ENCODE data around the gene RIPOR3.
"Not testable (repeated sequence)": the region's sequence is repeated elsewhere in the genome, so short reads cannot be mapped to it uniquely, and the experiment has no call there.

RIPOR3 gene

DNA sequence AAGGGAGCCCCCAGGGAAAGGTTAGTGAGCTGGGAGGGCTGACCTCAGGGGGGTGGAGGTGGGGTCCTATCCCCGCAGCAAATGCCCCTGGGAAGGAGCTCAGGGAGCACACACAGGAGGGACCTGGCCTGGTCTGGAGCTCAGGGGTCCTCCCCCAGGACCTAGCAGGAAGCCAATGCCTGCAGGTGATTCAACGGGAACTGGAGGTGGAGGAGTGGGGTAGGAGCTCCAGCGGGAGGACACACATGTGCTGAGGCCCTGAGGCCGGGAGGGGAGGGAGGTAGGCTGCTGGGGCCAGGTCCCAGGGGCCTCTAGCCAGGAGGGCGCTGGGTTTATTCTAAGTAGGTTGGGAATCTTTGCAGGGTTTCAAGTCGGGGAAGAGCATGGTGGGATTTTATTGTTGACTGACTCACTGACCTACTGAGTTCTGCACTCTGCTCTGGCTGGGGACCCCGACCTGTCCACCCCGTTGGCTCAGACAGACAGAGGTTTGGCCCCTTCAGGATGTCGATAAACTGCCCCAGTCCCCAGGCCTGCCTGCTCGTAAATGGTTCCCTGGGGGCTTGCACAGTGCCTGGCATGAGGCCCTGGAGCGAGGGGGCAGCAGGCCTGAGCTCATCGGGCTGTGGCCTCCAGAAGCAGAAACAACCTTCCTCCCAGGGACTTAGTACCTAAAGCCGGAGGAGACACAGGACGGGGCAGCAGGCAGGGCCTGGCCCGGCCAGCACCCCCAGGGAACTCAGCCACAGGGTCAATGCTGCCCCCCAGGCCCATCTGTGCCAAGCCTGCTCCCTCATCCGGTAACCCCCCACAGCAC lies 62.3 kb downstream of the RIPOR3 start:
- DNase-seq, result no peak

DNA sequence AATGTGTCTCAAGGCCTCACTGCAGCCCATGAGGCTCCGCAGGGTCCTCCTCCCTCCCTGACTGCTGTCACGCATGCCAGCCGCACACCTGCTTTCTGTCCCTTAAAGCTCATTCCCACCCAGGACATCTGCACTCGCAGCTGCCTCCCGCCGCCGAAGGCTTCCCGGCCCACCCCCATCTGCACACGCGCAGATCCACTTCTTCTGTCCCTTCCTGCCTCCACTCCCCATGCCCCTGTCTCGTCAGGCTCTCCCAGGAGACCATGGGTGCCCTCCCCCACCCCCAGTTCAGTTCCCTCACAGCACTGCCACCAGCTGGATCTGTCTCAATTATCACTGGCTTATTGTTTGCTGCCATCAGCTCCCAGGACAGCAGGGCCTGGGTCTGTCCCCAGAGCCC lies 63.0 kb downstream of the RIPOR3 start:
- no peak for DNase-seq

DNA sequence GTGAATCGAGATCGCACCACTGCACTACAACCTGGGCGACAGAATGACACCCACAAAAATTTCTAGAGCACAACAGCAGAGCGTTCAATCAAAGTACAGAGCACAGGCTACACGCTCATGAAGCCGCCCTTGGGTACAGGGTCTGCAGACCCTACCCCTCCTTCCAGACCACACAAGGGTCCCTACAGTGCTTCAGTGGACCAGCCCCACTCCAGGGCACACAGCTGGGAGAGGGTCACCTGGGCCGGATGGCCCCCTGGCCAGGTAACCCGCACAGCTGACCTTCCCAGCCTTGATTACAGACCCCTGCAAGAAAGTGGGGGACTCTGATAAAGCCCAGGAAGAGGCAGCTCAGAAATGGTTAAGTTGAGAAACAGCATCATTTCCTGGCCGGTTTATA lies 63.6 kb downstream of the RIPOR3 start:
- no peak for DNase-seq

DNA sequence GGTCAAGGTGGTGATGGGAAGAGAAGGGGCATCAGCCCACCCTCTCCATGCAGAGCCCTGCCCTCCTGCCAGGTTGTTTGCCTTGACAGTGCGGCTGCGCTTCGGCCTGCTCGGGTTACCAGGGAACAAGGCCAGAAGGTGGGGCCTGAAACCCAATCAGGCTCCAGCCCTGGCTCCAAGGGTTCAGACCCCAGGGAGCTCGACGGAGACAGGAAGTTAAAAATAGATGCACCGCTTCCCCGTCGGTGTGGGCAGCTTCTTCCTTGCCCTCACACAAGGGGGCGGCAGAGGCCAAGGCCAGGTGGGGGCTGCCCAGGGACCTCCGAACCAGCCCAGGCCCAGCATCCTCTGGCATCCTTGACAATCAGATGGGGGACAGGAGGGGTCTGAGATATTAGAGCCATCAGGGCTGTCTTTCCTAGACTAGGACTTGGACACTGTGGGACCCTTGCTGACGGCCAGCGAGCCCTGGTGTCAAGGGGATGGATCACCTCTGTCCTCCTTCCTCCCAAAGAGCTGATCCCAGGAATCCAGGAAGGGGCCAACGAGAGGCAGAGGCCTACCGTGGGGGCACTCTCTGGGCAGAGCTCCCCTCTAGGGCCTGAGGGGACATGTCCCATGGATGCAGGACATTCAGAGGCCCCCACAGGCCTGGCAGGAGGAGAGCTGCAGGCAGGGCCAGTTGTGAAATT lies 65.2 kb downstream of the RIPOR3 start:
- no peak for DNase-seq

DNA sequence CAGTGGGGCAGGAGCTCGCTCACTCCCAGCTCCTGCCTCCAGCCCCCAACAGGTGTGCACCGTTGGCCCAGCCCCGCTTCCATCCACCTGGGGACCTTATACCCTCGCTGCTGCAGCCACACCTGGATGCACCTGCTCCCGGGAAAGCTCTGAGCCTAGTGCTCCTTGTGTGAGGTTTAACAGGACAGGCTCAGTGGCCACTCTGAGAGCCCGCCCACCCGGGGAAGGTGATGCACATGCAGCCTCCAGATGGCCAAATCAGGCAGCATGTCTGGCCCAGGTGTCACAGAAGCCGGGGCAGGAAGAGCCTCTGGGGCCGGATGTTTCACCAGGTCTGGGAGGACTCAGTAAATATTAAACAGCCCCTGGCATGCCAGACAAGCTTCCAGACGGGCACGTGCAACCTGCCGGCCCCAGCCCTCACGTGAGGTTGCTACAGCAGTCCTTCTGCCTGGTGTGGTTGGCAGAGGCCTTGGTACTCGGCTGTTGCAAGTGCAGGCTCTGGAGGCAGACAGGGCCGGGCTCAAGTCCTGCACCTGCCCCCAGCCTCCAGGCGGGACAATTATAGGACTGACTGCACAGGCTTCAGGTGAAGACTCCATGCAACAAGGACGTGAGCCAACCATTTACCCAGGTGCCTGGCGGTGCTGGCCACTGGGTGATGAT lies 66.9 kb downstream of the RIPOR3 start:
- no peak for DNase-seq

DNA sequence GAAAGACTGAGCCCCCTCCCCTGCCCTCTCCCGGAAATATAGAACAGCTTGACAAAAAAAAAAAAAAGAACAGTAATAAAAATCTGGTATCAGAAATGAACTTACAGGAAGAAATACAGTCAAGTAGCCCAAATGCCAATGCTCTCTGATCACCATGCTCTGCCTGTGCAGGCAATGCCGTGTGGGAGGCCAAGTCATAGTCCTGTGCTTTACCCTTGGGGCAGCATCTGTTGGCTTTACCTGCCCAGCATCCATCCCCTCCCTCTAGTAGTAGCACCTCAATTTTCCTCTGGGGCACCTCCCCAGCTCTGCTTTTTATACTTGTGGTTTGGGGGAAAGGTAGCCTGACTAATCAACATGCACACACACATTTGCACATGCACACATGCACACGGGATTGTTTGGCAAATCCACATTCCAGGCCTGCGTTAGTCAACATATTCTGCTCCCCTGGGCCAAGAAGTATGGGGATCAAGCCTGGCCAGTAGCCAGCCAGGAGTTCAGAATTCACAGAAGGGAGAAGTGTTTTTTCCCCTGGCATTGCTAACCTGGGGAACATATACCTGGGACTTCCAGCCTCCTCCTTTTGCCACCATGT lies 70.2 kb downstream of the RIPOR3 start:
- DNase-seq, result no peak

DNA sequence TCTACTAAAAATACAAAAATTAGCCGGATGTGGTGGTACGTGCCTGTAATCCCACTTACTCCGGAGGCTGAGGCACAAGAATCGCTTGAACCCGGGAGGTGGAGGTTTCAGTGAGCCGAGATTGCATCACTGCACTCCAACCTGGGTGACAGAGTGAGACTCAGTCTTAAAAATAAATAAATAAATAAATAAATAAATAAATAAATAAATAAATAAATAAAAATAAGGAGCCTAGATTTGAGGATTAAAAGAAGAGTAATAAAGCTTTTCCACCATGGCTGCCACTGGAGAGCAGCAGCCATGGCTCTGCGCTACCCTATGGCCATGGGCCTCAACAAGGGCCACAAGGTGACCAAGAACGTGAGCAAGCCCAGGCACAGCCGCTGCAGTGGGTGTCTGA lies 70.9 kb downstream of the RIPOR3 start:
- not testable (repeated sequence) for DNase-seq

DNA sequence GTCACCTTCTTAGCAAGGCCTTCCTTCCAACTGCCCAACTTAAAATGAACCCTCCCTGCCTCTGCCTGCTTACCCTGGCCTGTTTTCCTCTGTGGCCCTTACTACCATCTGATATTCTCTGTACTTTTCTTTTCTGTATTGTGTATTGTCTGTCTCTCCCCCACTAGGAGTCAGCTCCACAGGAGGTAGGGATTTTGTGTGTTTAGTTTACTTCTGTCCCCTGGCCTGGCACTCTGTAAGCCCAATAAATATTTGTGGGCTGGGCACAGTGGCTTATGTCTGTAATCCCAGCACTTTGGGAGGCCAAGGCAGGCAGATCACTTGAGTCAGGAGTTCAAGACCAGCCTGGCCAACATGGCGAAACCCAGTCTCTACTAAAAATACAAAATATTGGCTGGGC lies 72.8 kb downstream of the RIPOR3 start:
- DNase-seq, result no peak

DNA sequence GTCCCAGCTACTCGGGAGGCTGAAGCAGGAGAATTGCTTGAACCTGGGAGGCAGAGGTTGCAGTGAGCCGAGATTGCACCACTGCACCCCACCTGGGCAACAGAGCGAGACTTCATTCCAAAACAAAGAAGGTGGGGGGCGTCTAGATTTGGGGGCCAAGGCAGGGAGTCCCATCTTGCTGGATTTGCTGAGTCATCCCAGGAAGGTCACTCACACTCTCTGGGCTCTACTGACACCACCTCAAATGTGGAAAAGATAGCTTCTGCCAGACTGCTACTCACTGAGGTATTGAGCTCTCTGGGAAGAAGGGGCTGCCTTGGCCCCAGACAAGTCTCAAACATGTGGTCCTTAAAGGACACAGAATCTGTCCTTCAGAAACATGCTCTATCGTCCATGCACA lies 74.3 kb downstream of the RIPOR3 start:
- DNase-seq, result no peak

DNA sequence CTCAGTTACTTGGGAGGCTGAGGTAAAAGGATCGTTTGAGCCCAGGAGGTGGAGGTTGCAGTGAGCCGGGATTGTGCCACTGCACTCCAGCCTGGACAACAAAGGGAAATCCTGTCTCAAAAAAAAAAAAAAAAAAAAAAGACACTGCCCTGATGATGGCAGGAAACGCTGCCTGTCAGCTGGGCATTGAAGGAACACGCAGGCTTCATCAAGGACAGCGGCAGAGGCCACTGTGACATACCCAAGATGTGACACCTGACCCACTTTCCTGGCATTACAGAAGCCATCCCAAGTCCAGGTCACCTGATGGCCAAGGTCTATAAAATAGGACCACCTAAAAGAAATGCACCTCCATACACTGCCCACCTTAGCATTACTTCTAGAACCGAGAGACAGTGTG lies 75.9 kb downstream of the RIPOR3 start:
- no peak for DNase-seq

DNA sequence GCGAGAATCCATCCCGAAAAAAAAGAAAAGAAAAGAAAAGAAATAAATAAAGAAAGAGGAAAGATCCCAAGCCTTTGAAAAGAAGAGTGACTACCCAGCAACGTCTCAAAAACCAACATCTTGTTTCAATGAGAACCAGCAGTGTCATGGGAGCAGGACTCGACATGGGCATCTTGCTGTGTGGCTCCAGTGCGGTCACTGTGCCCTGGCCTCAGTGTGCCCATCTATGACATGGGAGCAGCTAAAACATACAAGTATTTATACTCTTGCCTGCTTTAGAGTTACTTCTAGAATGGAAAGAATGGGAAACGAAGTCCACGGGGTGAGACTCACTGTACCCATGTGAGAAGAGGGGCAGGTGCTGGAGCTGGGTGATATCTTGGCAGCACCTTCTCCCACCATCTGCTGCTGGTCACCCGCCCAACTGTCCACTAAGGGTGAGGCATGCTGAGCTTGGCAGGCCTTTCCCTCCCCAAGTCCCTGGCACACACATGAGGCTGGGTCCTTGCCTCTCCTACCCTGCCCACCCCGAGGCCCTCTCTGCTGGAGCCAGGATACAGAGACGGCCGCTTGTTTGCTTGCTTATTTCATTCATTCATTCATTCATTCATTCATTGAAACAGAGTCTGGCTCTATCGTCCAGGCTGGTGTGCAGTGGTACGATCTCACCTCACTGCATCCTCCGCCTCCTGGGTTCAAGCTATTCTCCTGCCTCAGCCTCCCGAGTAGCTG lies 77.7 kb downstream of the RIPOR3 start:
- no peak for DNase-seq

DNA sequence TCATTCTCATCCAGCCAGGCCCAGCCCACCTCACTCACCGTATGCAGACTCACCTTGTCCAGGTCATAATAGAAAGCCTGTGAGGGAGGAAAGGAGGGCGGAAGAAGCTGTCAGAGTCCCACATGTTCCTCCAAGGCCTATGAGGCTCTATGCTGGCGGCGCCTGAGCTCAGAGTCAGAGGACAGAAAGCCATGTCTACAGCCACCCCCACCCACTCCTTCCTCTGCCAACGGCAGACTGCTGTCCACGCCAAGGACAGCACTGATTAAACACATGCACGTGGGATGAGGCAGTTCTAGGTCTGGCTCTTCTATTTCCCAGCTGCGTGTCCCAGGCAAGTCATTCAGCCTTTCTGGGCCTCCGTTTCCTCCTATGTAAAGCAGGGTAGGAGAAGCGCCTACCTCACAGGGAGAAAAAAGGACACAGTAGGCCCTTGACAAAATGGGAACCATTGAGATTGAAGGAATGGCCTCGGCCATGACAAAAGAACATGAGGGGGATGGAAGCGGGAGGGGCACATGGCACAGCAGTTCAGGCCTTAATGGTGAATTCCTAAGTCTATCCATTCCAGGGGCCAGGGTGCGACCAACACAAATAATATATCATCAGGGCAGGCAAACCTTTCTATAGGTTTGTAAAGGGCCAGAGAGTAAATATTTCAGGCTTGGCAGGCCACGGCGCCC lies 80.1 kb downstream of the RIPOR3 start:
- DNase-seq, result no peak

DNA sequence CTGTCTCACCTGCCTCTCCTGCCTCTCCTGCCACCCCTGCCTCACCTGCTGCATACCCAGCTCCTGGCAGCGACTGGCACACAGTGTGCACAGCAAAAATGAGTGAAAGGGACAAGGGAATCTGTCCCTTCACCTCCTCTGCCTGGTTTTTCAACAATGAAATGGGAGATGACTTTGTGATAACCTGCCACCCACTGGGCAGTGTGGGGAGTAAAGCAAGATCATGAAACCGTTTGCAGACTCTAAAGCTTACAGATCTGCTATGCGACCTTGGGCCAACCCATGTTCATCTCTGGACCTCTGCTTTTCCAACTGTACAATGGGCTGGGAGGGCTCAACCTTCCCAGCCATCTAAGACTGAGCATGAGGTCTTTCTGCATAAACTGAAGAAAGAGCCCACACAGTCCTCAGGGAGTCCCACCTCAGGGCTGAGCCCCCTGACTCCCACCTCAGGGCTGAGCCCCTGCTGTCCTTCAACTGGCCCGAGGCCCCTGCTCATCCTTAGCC lies 81.1 kb downstream of the RIPOR3 start:
- no peak for DNase-seq

DNA sequence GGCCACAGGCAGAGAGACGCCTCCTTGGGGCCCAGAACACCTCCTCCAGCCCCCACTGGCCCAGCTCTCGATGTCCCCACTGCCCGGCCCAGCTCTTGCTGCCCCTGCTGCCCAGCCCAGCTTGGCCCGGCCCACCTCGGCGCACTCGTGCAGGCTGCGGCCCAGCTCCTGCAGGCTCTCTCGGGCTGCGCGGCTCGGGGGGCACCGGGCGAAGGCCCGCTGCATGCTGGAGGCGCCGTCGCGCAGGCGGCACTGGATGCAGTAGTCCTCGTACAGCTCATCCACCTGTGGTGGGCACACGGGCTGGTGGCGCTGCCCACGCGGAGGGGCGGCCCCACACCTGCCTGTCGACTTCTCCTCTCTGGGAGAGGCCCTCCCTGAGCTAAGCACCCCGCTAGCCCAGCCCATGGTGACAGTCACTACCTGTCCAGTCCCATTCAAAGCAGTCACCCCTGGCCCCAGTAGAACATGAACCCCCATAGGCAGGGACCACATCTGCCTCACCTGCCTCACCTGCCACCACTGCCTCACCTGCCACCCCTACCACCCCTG lies 81.8 kb downstream of the RIPOR3 start:
- no peak for DNase-seq

DNA sequence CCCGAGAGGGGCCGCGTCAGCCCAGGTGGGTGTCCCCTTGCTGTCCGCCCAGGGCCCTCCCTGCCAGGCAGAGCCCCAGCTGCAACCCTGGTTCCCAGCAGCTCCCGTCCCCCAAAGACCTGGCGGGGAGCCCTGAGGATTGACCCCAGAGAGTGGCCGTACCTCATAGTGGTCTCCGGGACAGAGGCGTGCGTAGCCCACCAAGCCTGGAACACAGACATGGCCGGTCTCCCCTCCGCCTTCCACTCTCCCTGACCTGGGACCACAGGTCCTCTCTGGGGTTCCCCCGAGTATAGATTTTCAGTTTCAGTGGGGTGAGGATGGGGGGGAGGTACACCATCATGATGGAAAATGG lies 82.6 kb downstream of the RIPOR3 start:
- no peak for DNase-seq

DNA sequence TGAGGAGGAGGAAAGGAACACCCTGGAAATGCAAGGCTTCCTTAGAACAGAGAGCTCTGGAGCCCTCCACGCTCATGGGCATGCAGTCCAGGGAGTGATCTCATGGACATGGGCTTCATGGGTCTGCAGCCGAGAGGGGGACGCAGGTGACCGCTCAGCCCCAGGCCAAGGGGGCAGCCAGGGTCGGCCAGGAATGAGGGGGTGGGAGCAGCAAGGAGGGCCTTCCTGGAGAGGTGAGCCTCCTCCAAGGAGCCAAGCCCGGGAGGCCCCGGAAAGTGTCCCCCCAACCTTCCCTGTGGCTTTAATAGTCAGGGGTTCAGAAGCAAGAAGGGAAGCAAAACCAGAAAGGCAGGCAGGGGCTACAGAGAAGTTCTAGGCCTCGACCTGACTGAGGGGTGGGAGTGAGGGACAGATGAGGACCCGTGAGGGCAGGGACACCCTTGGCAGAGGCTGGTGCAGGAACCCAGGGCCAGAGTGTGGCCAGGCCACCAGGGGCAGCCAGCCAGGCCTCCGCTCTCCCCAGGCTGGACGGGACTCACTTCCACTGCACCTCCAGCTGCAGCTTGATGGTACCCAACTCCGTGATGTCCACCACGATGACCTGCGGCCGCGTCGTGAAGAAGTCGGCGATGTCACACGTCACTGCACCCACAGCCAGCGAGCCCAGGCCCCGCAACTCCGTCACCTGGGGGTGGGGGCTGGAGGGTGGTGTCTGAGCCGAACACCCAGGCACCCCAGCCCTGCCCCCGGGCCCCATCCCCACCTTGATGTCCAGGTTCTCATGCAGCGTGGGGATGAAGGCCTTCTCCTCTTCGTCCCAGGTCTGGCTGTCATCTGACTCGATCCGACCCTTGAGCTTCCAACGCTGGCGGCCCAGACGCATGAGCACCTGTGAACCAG lies 83.2 kb downstream of the RIPOR3 start:
- no peak for DNase-seq

DNA sequence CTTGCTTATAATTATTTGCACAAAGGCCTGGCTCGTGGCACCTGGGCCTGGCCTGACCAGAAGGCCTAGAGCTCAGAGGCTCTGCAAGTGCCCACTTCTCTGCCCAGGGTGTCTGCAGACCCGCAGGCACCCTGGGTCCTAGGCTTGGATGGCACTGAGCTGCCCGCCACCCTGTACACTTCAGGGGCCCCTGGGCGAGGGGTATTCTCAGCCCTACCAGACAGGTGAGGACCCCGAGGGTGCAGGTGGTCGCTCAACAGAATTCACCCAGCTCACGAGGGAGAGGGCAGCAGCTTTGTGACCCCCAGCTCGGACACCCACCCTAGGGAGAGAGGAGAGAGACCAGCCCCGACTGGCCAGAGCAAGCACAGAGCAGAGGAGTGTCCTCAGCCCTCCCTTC lies 83.9 kb downstream of the RIPOR3 start:
- no peak for DNase-seq

DNA sequence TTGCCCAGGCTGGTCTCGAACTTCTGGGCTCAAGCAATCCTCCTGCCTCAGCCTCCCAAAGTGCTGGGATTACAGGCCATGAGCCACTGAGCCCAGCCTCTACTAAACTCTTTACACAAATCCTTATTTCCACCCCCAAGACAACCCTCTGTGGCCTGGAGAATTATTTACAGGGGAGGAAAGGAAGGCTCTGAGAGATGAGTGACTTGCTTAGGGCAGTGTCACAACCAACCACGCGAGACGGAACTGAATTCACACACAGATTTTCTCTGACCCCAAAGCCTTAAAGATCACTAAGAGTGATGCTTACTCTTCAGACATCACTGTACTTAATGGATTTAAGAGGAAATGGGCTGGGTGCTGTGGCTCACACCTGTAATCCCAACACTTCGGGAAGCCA lies 86.2 kb downstream of the RIPOR3 start:
- no peak for DNase-seq

DNA sequence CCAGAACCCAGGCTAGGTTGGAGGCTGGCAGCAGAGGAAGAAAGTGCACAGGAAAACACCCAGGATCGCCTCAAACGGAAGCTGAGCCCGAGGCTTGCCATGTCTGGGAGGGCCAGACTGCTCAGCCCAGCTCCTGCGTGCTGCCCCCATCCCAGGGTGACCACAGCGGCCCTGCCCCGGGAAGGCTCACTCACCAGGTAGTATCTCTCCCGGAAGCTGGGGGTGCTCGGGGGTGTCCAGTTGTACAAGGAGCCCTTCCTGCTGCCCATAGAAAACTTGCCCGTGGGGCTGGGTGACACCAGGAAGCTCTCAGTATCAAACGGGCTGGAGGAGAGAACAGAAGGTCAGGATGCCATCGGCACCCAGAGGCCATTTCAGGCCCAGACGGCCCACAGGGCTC lies 86.9 kb downstream of the RIPOR3 start:
- no peak for DNase-seq

DNA sequence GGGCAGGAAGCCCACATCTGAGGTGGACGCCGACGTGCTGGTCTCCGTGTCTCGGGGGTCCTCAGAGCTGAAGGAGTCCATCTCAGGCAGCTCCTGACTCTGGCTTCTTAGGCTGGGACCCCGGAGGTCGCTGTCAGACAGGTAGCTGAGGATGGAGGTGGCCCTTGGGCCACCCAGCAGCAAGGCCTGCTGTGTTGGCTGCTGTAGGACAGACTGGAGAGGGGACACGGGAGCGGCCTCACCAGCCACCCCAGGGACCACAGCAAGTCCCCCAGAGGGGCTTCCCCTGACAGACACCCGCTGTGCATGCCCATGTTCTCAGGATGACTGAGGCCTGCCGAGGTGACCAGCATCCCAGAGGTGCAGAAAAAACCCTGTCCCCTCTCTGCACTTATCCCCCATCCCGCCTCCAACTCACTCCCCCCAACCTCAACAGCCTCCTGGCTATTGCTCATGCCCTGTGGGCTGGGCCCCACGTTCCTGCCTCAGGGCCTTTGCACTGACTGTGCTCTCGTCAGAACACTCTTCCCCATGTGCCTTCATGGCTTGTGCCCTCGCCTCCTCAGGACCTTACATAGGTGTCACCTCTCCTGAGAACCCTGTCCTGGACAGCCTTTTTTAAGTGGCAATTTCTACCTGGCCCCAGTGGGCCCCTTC lies 88.8 kb downstream of the RIPOR3 start:
- no peak for DNase-seq

Data from hippocampal formation (tissue), 2 donors.